OCI-LY3 (cell line): ENCODE data around the gene ARHGAP4.

ENCODE experiments used
- H2AFZ ChIP-seq: fragments of 200-600, 300-600 bp; shearing (Covaris generic); 2 replicates; pipeline ENCODE4 v1.6.0; 2014; ENCODE audit warnings: antibody characterized with exemption, low read depth, low read length
- H3K27ac ChIP-seq: fragments of 200-600, 300-600 bp; sonication (generic); 2 replicates; pipeline ENCODE4 v1.5.1; 2014; ENCODE audit warnings: mild to moderate bottlenecking, low read length, moderate library complexity, mixed read lengths
- H3K27me3 ChIP-seq: fragments of 200-600, 300-600 bp; sonication (generic); 2 replicates; pipeline ENCODE4 v1.6.1; 2014; ENCODE audit warnings: low read depth, low read length, mixed read lengths
- H3K36me3 ChIP-seq: fragments of 200-600, 300-600 bp; sonication (generic); replicated peaks from 2 replicates; pipeline ENCODE3; 2014; ENCODE audit warnings: low read depth, low read length, mixed read lengths
- H3K4me1 ChIP-seq: fragments of 300-600, 200-600 bp; sonication (generic); 2 replicates; pipeline ENCODE4 v1.6.1; 2014; ENCODE audit warnings: low read length, mixed read lengths
- H3K4me2 ChIP-seq: fragments of 200-600, 300-600 bp; sonication (generic); 2 replicates; pipeline ENCODE4 v1.6.1; 2014; ENCODE audit warnings: low read length, mixed read lengths
- H3K4me3 ChIP-seq: fragments of 300-600, 200-600 bp; sonication (generic); 2 replicates; pipeline ENCODE4 v1.5.1; 2014; ENCODE audit warnings: antibody characterized with exemption, mild to moderate bottlenecking, low read length, moderate library complexity
- H3K79me2 ChIP-seq: fragments of 300-600, 200-600 bp; shearing (Covaris generic); 2 replicates; pipeline ENCODE4 v1.6.1; 2014; ENCODE audit warnings: mild to moderate bottlenecking, low read length, mixed read lengths
- H3K9ac ChIP-seq: fragments of 300-600, 200-600 bp; shearing (Covaris generic); 2 replicates; pipeline ENCODE4 v1.6.0; 2014; ENCODE audit warnings: mild to moderate bottlenecking, low read length, moderate library complexity
- H3K9me3 ChIP-seq: fragments of 200-600, 300-600 bp; shearing (Covaris generic); 2 replicates; pipeline ENCODE4 v1.6.1; 2014; ENCODE audit warnings: low read length, mixed read lengths; ENCODE audit not compliant: insufficient read depth
- H4K20me1 ChIP-seq: fragments of 200-600, 300-600 bp; sonication (generic); 2 replicates; pipeline ENCODE4 v1.6.1; 2016; ENCODE audit warnings: low read length, mixed read lengths; ENCODE audit not compliant: insufficient read depth
- CTCF ChIP-seq: fragments of 200-600, 300-600 bp; sonication (generic); IDR thresholded peaks from 2 replicates; pipeline ENCODE4 v1.5.1; 2014; ENCODE audit warnings: antibody characterized with exemption, low read length, low read depth
- EZH2phosphoT487 ChIP-seq: fragments of 200-600 bp; shearing (Covaris generic); IDR thresholded peaks from 2 replicates; pipeline ENCODE4 v1.6.1; 2018; ENCODE audit warnings: antibody characterized with exemption, mixed run types, low read depth

Gene ARHGAP4

GRCh38 chrX:153866302-153867019 lies 59.6 kb downstream of the ARHGAP4 start:
- Histone ChIP-seq H3K4me3 (no peak overlapping the region), H2AFZ (no peak overlapping the region), H3K9ac (no peak overlapping the region), H3K4me2 (no peak overlapping the region), H4K20me1 (no peaks in the 10 kb centered on the region), H3K36me3 (no peaks in the 10 kb centered on the region), H3K4me1 (no peaks in the 10 kb centered on the region), H3K79me2 (no peaks in the 10 kb centered on the region), H3K9me3 (no peaks in the 10 kb centered on the region), H3K27me3 (no peaks in the 10 kb centered on the region), H3K27ac (no peak overlapping the region)
- TF ChIP-seq CTCF (no peak), EZH2phosphoT487 (no peak)

DNA sequence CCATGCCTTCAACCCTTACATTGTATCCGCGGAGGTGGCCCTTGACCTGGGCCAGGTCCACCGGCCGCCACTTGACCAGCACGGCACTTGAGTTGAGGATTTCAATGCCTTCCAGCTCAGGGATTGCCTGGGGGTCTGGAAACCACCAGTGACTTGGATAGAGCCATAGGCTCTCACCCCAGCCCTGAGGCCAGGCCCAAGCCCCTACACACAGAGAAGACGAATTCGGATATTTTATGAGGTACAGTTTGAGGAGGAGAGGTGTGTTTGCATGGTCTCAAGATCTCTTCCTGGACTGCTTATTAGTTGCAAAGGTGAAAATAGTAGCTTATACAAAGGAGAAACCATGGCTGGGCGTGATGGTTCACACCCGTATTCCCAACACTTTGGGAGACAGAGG lies 60.4 kb downstream of the ARHGAP4 start:
- H3K4me2 ChIP-seq, result no peak overlapping the region
- H4K20me1 ChIP-seq, result no peaks in the 10 kb centered on the region
- no peak overlapping the region for H3K4me3 ChIP-seq
- no peak overlapping the region for H3K27ac ChIP-seq
- no peaks in the 10 kb centered on the region for H3K4me1 ChIP-seq
- H3K9me3 ChIP-seq, result no peaks in the 10 kb centered on the region
- no peaks in the 10 kb centered on the region for H3K36me3 ChIP-seq
- no peaks in the 10 kb centered on the region for H3K27me3 ChIP-seq
- no peaks in the 10 kb centered on the region for H3K79me2 ChIP-seq
- TF ChIP-seq CTCF (no peak), EZH2phosphoT487 (no peak)
- H2AFZ ChIP-seq, result no peak overlapping the region
- H3K9ac ChIP-seq, result no peak overlapping the region

DNA sequence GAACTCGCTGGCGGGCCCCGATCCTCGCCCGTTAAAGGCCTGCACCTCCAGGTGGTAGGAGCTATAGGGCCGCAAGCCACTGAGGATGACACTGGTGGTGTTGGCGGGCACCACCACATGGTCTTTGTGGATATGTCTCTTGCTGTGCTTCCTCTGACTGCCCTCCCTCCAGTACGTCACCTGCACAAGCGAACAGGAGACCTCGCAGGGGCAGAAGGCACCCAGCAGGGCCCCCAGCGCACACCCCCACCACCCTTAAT lies 60.8 kb downstream of the ARHGAP4 start:
- Histone ChIP-seq H3K4me2 (no peak overlapping the region), H3K9ac (no peak overlapping the region), H3K27me3 (no peaks in the 10 kb centered on the region), H3K79me2 (no peaks in the 10 kb centered on the region), H2AFZ (no peak overlapping the region), H3K9me3 (no peaks in the 10 kb centered on the region), H4K20me1 (no peaks in the 10 kb centered on the region), H3K4me1 (no peaks in the 10 kb centered on the region), H3K36me3 (no peaks in the 10 kb centered on the region), H3K4me3 (no peak overlapping the region), H3K27ac (no peak overlapping the region)
- TF ChIP-seq EZH2phosphoT487, result no peak
- TF ChIP-seq CTCF, result no peak

DNA sequence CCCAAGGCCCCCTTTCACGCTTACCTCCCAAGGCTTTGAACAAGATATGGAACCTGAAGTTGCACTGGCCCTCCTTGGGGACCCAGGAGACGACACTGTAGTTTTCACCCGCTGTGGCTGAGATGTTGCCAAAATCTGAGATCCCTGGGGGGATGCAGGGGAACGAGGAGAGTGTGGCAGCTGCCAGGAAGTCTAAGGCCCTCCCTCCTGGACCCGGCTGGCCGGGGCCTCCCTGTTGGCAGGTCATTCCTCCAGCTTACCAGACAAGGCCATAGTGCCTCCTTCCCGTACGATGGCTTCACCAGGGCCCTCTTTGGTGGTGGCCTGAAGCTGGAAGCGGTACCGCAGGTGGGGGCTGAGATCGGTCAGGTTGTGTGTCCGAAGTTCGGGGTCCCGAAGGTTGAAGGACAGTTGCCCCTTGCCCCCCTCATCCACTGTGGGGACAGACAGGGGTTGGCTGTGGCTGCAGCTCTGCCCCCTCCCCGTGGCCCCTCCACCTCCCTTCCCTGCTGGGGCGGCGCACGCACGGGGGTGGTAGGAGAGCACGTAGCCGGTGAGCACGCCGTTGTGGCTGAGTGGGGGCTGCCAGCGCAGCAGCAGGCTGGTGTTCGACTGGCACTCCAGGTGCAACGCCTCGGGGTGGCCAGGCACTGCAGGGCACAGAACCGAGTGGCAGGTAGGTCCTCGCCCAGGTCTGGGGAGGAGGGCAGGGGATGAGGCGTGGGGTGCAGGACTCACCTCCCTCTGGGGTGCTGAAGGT lies 61.3 kb downstream of the ARHGAP4 start:
- Histone ChIP-seq H3K9me3 (no peaks in the 10 kb centered on the region), H3K4me1 (no peaks in the 10 kb centered on the region), H4K20me1 (no peaks in the 10 kb centered on the region), H3K79me2 (no peaks in the 10 kb centered on the region), H2AFZ (no peak overlapping the region), H3K36me3 (no peaks in the 10 kb centered on the region), H3K4me2 (no peak overlapping the region), H3K4me3 (no peak overlapping the region), H3K9ac (no peak overlapping the region), H3K27me3 (no peaks in the 10 kb centered on the region), H3K27ac (no peak overlapping the region)
- TF ChIP-seq CTCF (no peak), EZH2phosphoT487 (no peak)
